GM21528 (cell line): ENCODE measurements around the gene GCC1.
"Not testable (repeated sequence)": the region's sequence is repeated elsewhere in the genome, so short reads cannot be mapped to it uniquely, and the experiment has no call there.

Experiments
- ATAC-seq: cut with Tn5 transposase; IDR thresholded peaks from one replicate; pipeline ENCODE4 v1.9.1; 2021; ENCODE audit warnings: mild to moderate bottlenecking, moderate library complexity; ENCODE audit not compliant: unreplicated experiment, low FRiP score

The GCC1 gene

DNA sequence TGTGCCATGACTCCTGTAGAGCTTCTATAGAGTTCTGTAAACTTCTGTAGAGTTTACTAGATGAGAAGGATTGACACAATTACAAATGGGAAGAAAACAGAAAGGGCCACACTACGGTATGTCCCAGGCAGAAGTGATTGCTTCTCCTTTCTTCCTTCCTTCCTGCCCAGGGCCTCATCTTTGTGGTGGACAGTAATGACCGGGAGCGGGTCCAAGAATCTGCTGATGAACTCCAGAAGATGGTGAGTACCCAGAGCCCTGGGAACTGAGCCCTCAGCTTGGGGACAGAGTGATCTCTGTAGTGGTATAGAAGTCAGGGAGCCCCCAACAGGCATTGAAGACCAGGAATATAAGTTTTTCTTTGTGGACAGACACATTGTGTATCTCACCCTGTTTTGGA, 4.5 kb upstream of the GCC1 start:
- ATAC-seq = no peak

DNA sequence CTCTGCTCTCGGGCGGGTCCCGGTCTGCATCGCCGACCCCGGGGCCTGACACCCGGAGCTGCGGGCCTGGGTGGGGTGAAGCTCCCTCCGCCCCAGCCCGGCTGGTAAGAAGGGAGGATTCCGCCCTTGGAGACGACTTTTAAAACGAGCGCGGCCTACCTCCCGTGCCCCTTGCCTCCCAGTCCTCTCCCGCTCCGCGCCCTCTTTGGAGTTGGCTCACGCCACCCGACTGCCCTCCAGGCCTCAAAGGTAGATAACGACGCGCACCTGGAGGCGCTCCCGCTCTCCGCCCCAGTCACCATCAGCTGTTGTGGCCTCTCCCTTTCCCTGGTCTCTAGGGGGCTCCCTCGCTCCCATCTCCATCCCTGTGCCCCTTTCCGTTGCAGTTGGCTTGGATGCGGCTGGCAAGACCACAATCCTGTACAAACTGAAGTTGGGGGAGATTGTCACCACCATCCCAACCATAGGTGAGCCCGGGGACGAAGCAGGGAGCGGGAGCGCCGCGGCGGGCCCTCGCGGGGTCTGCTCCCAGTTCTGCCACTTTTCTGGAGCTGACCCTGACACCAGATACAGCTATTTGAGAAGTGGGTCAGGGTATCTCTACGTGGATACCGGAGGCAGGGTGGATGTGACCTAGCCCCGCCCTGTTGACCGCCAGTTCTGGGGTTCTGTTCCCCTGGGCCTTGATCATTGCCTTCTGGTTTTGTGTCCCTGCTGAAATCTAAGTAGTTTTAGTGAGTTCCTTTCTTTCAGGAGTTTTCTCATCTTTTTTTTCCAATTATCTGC, 3.5 kb upstream of the GCC1 start:
- peak; percentile 29 for ATAC-seq

GRCh38 chr7:127588019-127588696, 2.8 kb upstream of the GCC1 start, which contains the start of gene ARF5:
ARF5 (plus strand) TSS chr7:127588411; CDS start chr7:127588499, 88 bp downstream.
- ATAC-seq = peak; percentile 79

DNA sequence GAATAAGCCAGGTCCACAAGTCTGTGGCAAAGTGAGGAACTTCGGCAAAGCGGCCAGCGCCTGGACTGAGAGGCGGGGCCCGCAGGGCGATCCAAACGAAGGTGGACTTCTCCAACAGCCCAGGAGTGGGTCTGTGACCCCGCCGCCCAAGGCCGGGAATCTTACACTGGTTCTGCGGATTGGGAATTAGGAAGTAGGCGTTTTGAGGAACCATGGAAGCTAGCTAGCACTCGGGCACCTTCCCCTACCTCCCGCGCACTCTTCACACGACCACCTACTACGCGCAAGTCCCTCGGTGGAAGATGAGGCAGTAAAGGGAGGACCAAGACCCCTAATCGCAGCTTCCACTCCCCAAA, 2.2 kb upstream of the GCC1 start:
- no peak for ATAC-seq

- ATAC-seq = no peak
Measured at GRCh38 chr7:127586346-127586745, 950 bp upstream of the GCC1 start.

- ATAC-seq = no peak
Measured at GRCh38 chr7:127584648-127585043, 750 bp downstream of the GCC1 start.

DNA sequence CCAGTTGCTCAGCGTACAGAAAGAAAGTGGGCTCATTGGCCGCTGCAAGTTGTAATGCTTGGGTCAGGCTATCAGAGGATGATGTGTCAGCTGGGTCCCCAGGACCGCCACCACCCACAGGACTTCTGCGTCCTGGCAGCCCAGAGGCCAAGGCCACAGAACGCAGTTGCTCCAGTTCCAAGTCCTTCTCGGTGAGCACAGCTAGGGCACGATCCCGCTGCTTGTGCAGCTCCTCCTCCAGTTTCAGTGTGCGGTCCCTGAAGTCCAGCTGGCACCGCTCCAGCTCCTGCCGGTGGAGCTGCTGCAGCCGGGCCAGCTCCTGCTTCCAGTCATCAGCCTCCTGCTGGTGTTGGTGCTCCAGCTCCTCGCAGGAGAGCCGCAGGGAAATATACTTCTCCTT, 3.0 kb downstream of the GCC1 start:
- no peak for ATAC-seq

- no peak for ATAC-seq
Measured at GRCh38 chr7:127581716-127582115, 3.7 kb downstream of the GCC1 start.

- ATAC-seq = no peak
Measured at GRCh38 chr7:127580612-127581011, 4.8 kb downstream of the GCC1 start.

DNA sequence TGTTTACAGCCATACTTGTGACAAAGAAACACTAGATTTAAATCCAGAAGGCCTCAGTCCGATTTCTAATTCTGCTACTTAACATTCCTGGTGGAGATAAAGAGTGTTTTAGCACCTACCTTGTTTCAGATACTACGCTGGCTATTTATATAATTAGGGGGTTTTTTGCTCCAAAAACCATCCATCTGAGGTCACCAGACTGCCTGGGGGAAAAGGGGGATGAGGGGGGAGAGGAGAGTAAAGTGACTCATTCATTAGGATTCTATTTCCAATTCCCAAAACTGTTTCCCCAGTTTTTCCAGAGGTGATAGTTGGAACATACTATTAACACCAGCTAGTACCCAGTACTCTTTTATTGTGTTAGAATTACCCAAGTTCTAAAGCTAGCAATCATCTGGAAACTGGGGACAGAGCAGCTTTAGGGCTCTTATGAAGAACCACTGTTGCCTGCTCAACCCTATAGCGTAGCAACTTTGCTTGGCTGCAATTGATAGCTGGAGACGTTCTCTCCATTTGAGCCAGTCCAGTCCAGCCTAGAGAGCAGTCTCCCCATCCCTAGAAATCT, 6.6 kb downstream of the GCC1 start:
- no peak for ATAC-seq

DNA sequence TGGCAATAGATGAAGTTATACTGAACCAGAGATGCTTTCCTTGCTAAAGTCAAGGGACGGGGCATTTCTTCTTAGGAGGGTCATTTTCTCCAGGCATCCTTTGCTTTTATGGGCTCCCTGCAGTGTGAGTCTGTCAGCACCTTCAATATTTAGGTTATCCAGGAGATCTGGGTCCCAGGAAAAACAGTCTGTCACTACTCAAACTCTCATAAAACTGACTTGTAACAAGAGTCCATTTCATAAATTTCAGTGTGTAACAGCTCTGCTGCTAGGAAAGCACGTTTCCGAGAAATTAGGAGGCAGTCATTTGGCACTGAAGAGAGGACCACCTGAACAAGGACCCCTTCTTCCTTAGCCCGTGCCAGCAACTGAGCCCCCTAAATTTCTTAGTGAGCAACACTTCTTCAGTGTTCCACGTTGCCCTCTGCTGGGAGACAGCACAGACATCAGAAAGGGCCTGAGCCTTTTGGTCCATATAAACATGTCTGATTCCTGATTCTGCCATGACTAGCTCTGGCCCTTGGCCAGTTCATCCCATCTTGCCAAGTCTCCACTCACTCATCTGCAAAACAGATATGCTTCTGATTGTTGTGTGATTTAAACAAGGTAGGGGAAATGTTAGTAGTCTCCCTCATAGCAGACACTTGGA, 7.2 kb downstream of the GCC1 start:
- no peak for ATAC-seq

- ATAC-seq = no peak
Measured at GRCh38 chr7:127571741-127572505, 13.5 kb downstream of the GCC1 start.

GRCh38 chr7:127568034-127568433, 17.4 kb downstream of the GCC1 start:
- not testable (repeated sequence) for ATAC-seq

DNA sequence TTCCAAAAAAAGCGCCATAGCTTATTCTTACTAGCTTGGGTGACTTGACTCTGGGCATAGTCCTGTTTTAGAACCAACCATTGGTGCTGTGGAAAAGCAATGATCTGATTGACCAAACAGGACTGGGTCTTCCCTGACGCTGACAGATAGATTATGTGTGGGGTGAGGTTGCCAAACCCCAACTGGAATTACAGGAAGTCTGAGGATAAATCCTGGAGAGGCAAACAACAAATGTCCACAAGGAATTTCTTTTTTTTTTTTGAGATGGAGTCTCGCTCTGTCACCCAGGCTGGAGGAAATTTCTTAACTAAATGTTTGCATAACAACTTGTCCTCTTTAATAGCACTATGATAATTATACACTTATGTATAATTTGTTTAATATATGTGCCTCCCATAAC, 19.2 kb downstream of the GCC1 start:
- ATAC-seq = no peak

- ATAC-seq = no peak
Measured at GRCh38 chr7:127557803-127558202, 27.6 kb downstream of the GCC1 start.

- ATAC-seq = no peak
Measured at GRCh38 chr7:127556404-127556803, 29.0 kb downstream of the GCC1 start.

DNA sequence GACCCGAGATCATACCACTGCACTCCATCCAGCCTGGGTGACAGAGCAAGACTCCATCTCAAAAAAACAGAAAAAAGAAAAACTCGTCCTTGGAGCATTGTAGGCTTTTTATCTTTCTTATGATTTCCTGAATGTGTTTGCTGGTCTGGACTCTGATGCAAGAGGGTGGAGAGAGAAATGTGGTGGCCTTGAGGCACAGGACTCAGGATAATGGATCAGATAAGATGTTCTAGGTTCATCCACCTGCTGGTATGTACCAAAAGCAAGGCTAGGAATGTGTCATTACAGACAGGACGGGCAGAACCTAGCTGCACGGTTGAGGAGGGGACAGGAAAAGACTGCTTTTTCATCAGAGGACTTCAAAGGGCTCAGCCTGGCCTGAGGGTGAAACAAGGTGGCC, 33.5 kb downstream of the GCC1 start:
- ATAC-seq = no peak

DNA sequence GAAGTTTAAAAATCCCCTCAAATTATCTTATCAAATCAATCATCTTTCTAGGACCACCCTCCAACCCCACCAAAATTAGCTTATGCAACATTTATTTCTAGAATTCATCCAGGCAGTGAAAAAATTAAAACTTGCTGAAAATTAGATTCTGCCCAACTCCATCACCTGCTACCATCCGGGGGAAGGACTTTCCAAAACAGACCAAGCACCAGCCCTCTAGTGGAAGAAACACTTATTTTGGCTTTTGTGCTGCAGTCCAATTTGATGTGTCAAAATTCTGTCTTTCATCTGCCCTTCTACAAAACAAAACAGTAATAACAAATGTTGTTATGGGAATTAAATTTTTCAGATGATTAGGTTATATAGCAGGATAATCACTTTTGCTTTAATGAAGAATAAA, 35.1 kb downstream of the GCC1 start:
- ATAC-seq = no peak

GRCh38 chr7:127546313-127546712, 39.1 kb downstream of the GCC1 start:
- no peak for ATAC-seq

GRCh38 chr7:127541548-127541947, 43.8 kb downstream of the GCC1 start:
- no peak for ATAC-seq

GRCh38 chr7:127540461-127540860, 44.9 kb downstream of the GCC1 start:
- not testable (repeated sequence) for ATAC-seq
